Measurements from ENCODE around the gene CPSF7.
A peak's percentile ranks its signal among the peaks of the same experiment; 100 is the strongest.

DNA sequence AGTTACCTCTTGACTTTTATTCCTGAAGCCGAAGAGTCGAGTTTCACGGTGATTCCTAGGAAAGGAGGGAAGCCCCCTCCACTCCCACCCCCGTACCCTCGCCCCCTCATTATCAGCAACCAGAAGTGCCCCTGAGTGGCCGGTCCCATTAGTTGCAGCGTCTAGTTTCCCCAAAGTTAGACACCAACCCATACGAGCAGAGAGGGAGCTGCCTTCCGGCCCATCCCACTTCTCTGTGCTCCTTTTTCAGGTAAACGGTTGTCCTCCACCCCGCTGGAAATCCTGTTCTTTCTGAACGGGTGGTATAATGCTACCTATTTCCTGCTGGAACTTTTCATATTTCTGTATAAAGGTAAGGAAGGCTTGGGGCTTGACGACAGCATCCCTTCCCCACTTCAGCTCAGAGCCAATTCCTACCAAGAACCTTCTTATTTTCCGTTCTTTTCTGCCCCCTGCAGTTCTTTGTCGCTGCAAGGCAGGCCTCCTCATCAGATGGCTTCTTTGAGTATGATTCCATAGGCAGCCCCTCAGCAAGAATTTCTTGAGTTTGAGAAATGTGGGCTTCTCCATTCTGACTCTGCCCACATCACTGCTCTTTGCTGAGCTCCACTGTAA, 36.7 kb downstream of the CPSF7 start:
- TF ChIP-seq, protein P1, sequence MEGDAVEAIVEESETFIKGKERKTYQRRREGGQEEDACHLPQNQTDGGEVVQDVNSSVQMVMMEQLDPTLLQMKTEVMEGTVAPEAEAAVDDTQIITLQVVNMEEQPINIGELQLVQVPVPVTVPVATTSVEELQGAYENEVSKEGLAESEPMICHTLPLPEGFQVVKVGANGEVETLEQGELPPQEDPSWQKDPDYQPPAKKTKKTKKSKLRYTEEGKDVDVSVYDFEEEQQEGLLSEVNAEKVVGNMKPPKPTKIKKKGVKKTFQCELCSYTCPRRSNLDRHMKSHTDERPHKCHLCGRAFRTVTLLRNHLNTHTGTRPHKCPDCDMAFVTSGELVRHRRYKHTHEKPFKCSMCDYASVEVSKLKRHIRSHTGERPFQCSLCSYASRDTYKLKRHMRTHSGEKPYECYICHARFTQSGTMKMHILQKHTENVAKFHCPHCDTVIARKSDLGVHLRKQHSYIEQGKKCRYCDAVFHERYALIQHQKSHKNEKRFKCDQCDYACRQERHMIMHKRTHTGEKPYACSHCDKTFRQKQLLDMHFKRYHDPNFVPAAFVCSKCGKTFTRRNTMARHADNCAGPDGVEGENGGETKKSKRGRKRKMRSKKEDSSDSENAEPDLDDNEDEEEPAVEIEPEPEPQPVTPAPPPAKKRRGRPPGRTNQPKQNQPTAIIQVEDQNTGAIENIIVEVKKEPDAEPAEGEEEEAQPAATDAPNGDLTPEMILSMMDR (conservative IDR thresholded peaks at IDR 0.05; ENCODE audit: low read depth, low read length) = peak; percentile 59
- TF ChIP-seq EZH2phosphoT487 (IDR thresholded peaks at IDR 0.05; ENCODE audit: borderline replicate concordance, low read length) (no peak), EZH2 (IDR thresholded peaks at IDR 0.05; ENCODE audit: low read length, unreplicated experiment) (no peak)
